ENCODE data around the gene FOXP1. TPM values are rescaled to one million over a fixed set of nuclear protein-coding genes. Genes with fewer than 3 reads are reported as not detected.

The FOXP1 gene
- total RNA-seq, 2 experiments from 2014 or later = 493 to 508 TPM

DNA sequence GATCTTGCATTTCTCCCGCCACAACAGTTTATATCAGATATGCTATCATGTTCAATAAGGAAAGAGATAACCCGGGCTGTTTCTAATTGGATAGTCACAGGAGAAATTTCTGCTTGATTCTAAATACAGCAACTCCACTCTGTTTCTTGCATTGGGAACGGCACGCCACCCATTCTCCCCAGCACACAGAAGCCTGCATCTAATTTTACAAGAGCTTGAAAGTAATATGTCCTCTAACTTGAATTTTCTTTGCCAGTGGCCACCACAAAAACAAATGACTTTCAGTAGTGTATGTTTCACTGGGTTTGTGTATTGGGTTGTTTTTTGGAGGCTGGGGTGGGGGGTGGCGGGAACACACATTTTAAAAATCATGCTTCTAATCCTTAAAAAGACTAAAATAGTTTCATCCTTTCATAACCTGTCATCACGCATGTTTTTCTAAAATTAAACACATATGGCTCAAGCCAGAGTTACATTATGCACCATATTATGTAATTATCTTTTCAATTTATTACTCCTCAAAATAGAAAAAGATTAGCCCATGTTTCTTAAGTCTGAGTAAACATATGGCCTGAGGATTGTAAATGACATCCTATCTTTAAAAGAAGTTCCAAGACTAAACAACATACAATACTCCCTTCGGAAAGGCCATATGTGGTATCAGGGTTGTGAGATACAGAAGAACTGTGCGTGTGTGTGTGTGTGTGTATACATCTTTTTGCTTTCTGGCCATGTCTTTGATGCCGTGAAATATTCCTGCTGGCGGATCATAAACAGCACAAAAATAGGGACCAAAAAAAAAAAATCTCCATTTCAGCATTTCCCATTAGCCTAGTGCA, 176.3 kb downstream of the FOXP1 start:
- CTCF ChIA-PET = interaction anchor here (0.7 kb wide), 1 partner anchor 30 kb away, joined by 5 read pairs; no protein-coding TSS in a partner anchor
- no peaks in the 10 kb centered on the region for H3K9me3 Mint-ChIP-seq
- Histone ChIP-seq H3K4me3 (ENCODE audit: low read length) (no peak overlapping the region), H3K9me3 (ENCODE audit: control insufficient read depth in 1 of 2, insufficient read depth in 1 of 2, low read length in 2 of 2) (no peaks in the 10 kb centered on the region), H3K27ac (ENCODE audit: low read depth in 1 of 2, low read length in 2 of 2) (no peak overlapping the region), H3K27me3 (ENCODE audit: control insufficient read depth in 1 of 2, insufficient read depth in 2 of 2, low read length in 2 of 2) (no peaks in the 10 kb centered on the region), H3K36me3 (ENCODE audit: insufficient read depth, low read length) (peaks cover 4% of the 10 kb centered on the region), H3K4me1 (ENCODE audit: insufficient read depth, low read length) (peaks cover 23% of the 10 kb centered on the region)
- no peak overlapping the region for H3K4me3 Mint-ChIP-seq
- H3K27ac Mint-ChIP-seq = peak overlapping the region; percentile 64
- POLR2A ChIA-PET = interaction anchor here (0.6 kb wide), 1 partner anchor 10 kb away, joined by 3 read pairs; no protein-coding TSS in a partner anchor
- DNase-seq (no peak), ATAC-seq (ENCODE audit: poor library complexity) (no peak)
- peaks cover 51% of the 10 kb centered on the region for H3K36me3 Mint-ChIP-seq (ENCODE audit: low read depth)
- peaks cover 89% of the 10 kb centered on the region for H3K4me1 Mint-ChIP-seq (ENCODE audit: low read depth)
- H3K27me3 Mint-ChIP-seq = no peaks in the 10 kb centered on the region
- TF ChIP-seq, protein P1, sequence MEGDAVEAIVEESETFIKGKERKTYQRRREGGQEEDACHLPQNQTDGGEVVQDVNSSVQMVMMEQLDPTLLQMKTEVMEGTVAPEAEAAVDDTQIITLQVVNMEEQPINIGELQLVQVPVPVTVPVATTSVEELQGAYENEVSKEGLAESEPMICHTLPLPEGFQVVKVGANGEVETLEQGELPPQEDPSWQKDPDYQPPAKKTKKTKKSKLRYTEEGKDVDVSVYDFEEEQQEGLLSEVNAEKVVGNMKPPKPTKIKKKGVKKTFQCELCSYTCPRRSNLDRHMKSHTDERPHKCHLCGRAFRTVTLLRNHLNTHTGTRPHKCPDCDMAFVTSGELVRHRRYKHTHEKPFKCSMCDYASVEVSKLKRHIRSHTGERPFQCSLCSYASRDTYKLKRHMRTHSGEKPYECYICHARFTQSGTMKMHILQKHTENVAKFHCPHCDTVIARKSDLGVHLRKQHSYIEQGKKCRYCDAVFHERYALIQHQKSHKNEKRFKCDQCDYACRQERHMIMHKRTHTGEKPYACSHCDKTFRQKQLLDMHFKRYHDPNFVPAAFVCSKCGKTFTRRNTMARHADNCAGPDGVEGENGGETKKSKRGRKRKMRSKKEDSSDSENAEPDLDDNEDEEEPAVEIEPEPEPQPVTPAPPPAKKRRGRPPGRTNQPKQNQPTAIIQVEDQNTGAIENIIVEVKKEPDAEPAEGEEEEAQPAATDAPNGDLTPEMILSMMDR (IDR thresholded peaks at IDR 0.05) = no peak
- intact Hi-C loops (cut with DNase I, micrococcal nuclease) = no loop called here

DNA sequence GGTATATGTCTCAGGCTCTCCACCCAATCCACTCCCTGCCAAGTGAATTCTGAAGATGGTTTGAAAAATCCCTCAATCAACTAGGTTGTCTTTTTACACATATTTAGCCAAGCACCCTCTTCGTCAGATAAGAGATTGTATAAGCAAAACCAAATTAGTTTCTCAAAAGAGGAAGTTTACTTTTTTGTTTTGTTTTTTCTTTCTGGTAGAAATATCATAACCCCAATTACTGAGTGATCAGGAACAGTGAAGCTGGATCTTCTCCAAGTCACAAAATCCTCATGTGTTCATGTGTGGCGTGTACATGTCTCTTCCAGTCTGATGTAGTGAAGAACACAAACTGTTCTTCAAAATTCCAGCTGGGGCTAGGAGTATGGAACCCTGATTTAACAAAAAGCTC, 180.6 kb downstream of the FOXP1 start:
- peaks cover 90% of the 10 kb centered on the region for H3K4me1 Mint-ChIP-seq (ENCODE audit: low read depth)
- no peaks in the 10 kb centered on the region for H3K9me3 ChIP-seq (ENCODE audit: control insufficient read depth in 1 of 2, insufficient read depth in 1 of 2, low read length in 2 of 2)
- peak overlapping the region in 1 of 2 donors; percentile 38 for H3K27ac ChIP-seq (ENCODE audit: low read depth in 1 of 2, low read length in 2 of 2)
- POLR2A ChIA-PET = interaction anchor here (0.7 to 1.1 kb wide), 3 partner anchors 13 to 134 kb away, joined by 3 to 4 read pairs (median 3); no protein-coding TSS in a partner anchor
- DNase-seq (no peak), ATAC-seq (ENCODE audit: poor library complexity) (no peak)
- no peaks in the 10 kb centered on the region for H3K36me3 ChIP-seq (ENCODE audit: insufficient read depth, low read length)
- peak overlapping the region; percentile 35 for H3K4me3 Mint-ChIP-seq
- no peaks in the 10 kb centered on the region for H3K27me3 ChIP-seq (ENCODE audit: control insufficient read depth in 1 of 2, insufficient read depth in 2 of 2, low read length in 2 of 2)
- no peaks in the 10 kb centered on the region for H3K9me3 Mint-ChIP-seq
- H3K4me1 ChIP-seq (ENCODE audit: insufficient read depth, low read length) = peaks cover 32% of the 10 kb centered on the region
- no peaks in the 10 kb centered on the region for H3K27me3 Mint-ChIP-seq
- TF ChIP-seq, protein P1 (IDR thresholded peaks at IDR 0.05) = no peak
- CTCF ChIA-PET = interaction anchor here (0.6 to 2.8 kb wide), 2 partner anchors 15 to 309 kb away, joined by 5 to 12 read pairs; no protein-coding TSS in a partner anchor
- intact Hi-C loops (cut with DNase I, micrococcal nuclease) = no loop called here
- no peak overlapping the region for H3K4me3 ChIP-seq (ENCODE audit: low read length)
- H3K36me3 Mint-ChIP-seq (ENCODE audit: low read depth) = peaks cover 46% of the 10 kb centered on the region
- peak overlapping the region; percentile 91 for H3K27ac Mint-ChIP-seq

DNA sequence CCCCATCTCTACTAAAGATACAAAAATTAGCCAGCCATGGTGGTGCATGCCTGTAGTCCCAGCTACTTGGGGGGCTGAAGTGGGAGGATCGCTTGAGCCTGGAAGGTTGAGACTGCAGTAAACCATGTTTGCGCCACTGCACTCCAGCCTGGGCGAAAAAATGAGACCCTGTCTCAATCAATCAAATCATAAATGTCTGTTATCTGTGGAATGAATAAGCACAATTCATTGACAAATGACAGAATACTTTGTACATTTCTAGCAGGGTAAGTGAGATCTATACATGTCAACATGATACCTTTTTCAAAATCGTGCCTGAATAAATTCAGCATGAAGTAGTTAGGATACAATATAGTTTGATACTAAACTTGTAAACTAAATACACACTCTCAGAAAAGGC, 181.2 kb downstream of the FOXP1 start:
- peaks cover 40% of the 10 kb centered on the region for H3K36me3 Mint-ChIP-seq (ENCODE audit: low read depth)
- intact Hi-C loops (cut with DNase I, micrococcal nuclease) = no loop called here
- peak overlapping the region; percentile 91 for H3K27ac Mint-ChIP-seq
- Histone ChIP-seq H3K27ac (ENCODE audit: low read depth in 1 of 2, low read length in 2 of 2) (peak overlapping the region in 1 of 2 donors; percentile 38), H3K36me3 (ENCODE audit: insufficient read depth, low read length) (no peaks in the 10 kb centered on the region), H3K9me3 (ENCODE audit: control insufficient read depth in 1 of 2, insufficient read depth in 1 of 2, low read length in 2 of 2) (no peaks in the 10 kb centered on the region), H3K27me3 (ENCODE audit: control insufficient read depth in 1 of 2, insufficient read depth in 2 of 2, low read length in 2 of 2) (no peaks in the 10 kb centered on the region), H3K4me3 (ENCODE audit: low read length) (no peak overlapping the region), H3K4me1 (ENCODE audit: insufficient read depth, low read length) (peaks cover 34% of the 10 kb centered on the region)
- no peak for DNase-seq
- ATAC-seq (ENCODE audit: poor library complexity) = no peak
- POLR2A ChIA-PET = interaction anchor here (0.5 to 0.8 kb wide), 2 partner anchors 12 to 120 kb away, joined by 3 read pairs; no protein-coding TSS in a partner anchor
- H3K4me3 Mint-ChIP-seq = peak overlapping the region; percentile 35
- TF ChIP-seq, protein P1 (IDR thresholded peaks at IDR 0.05) = no peak
- H3K4me1 Mint-ChIP-seq (ENCODE audit: low read depth) = peaks cover 90% of the 10 kb centered on the region
- CTCF ChIA-PET = interaction anchor here (2.8 kb wide), 1 partner anchor 16 kb away, joined by 12 read pairs; no protein-coding TSS in a partner anchor
- H3K27me3 Mint-ChIP-seq = no peaks in the 10 kb centered on the region
- no peaks in the 10 kb centered on the region for H3K9me3 Mint-ChIP-seq
